Activated naive CD4-positive, alpha-beta T cell treated with anti-CD3 and anti-CD28 coated beads, Interleukin-2, amount 50 U/mL, for 72 hours (primary cell): ENCODE results near the gene RARS1. TPM values are rescaled to one million over a fixed set of nuclear protein-coding genes. Genes with fewer than 3 reads are reported as not detected.
"Not testable (repeated sequence)": the region's sequence is repeated elsewhere in the genome, so short reads cannot be mapped to it uniquely, and the experiment has no call there.

Experiments
- ATAC-seq, 2 donors: fragments of 150-1000 bp; cut with Tn5 transposase; 2 replicates each; pipeline ENCODE4 v1.10.0; 2021; ENCODE audit warnings: mild to moderate bottlenecking in 2 of 2, moderate library complexity in 2 of 2
- DNase-seq, 2 donors: peaks; one replicate each; pipeline ENCODE4 v3.0.0; 2021 to 2022; ENCODE audit warnings: low spot score in 2 of 2
- H3K27ac Mint-ChIP-seq, 2 donors: one replicate each; pipeline ENCODE4 v1.8.0; 2022; ENCODE audit warnings: mild to moderate bottlenecking in 2 of 2, mixed read lengths in 2 of 2
- H3K36me3 Mint-ChIP-seq, 2 donors: one replicate each; pipeline ENCODE4 v1.8.0; 2022; ENCODE audit warnings: mixed read lengths in 2 of 2
- H3K9me3 Mint-ChIP-seq, 2 donors: one replicate each; pipeline ENCODE4 v1.8.0; 2022; ENCODE audit warnings: mixed read lengths in 2 of 2
- total RNA-seq, 2 donors: library from RNA; stranded (reverse); gene quantifications; one replicate each; pipeline ENCODE4 v1.2.3, GENCODE V29; 2022

RARS1 gene
- total RNA-seq, 2 donors from 2014 or later, result 108 to 115 TPM

GRCh38 chr5:168530621-168531150 is 44.4 kb downstream of the RARS1 start:
- Mint-ChIP-seq H3K27ac (no peak overlapping the region), H3K36me3 (peaks cover 14 to 16% of the 10 kb centered on the region in 2 donors), H3K9me3 (peaks cover 0 to 12% of the 10 kb centered on the region in 2 donors)
- ATAC-seq (no peak), DNase-seq (no peak)

- H3K27ac Mint-ChIP-seq, result no peak overlapping the region
- peaks cover 14 to 16% of the 10 kb centered on the region in 2 donors for H3K36me3 Mint-ChIP-seq
- peaks cover 0 to 12% of the 10 kb centered on the region in 2 donors for H3K9me3 Mint-ChIP-seq
- DNase-seq (no peak), ATAC-seq (no peak)
Measured at GRCh38 chr5:168531191-168531590, 44.9 kb downstream of the RARS1 start.

GRCh38 chr5:168531987-168532864 is 46.0 kb downstream of the RARS1 start:
- DNase-seq (no peak), ATAC-seq (no peak)
- H3K9me3 Mint-ChIP-seq, result peaks cover 0 to 12% of the 10 kb centered on the region in 2 donors
- no peak overlapping the region for H3K27ac Mint-ChIP-seq
- H3K36me3 Mint-ChIP-seq, result peaks cover 14 to 16% of the 10 kb centered on the region in 2 donors

- H3K36me3 Mint-ChIP-seq, ATAC-seq, H3K9me3 Mint-ChIP-seq, H3K27ac Mint-ChIP-seq, DNase-seq: not testable (repeated sequence)
Measured at GRCh38 chr5:168534351-168534750, 48.1 kb downstream of the RARS1 start.

DNA sequence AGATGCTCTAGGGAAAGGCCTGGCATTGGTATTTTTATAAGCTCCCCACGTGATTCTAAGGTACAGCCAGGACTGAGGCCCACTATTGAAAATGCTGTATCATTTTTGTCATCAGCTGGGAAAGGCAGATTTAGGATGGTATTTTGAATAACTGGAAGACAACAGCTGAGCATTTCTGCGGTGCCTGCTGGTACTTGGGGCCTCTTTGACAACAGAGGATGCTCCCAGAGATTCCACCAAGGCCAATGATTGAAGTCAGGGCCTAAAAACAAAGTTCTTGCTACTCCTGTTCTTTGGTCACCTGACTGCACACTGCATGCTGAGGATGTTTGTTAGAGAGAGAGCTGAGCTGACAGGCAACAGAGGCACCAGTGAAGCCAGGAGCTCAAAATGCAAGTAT is 50.9 kb downstream of the RARS1 start:
- no peaks in the 10 kb centered on the region for H3K36me3 Mint-ChIP-seq
- H3K27ac Mint-ChIP-seq, result no peak overlapping the region
- ATAC-seq (no peak), DNase-seq (no peak)
- peaks cover 0 to 5% of the 10 kb centered on the region in 2 donors for H3K9me3 Mint-ChIP-seq

- Mint-ChIP-seq H3K36me3 (peaks cover 21 to 52% of the 10 kb centered on the region in 2 donors), H3K9me3 (peaks cover 0 to 4% of the 10 kb centered on the region in 2 donors), H3K27ac (no peak overlapping the region)
- DNase-seq, result no peak
- ATAC-seq, result no peak
Measured at GRCh38 chr5:168549554-168549953, 63.3 kb downstream of the RARS1 start.

GRCh38 chr5:168550656-168551055 is 64.4 kb downstream of the RARS1 start:
- peaks cover 21 to 55% of the 10 kb centered on the region in 2 donors for H3K36me3 Mint-ChIP-seq
- H3K27ac Mint-ChIP-seq, result no peak overlapping the region
- H3K9me3 Mint-ChIP-seq, result no peaks in the 10 kb centered on the region
- no peak for DNase-seq
- no peak for ATAC-seq

GRCh38 chr5:168552146-168552545 is 65.9 kb downstream of the RARS1 start:
- H3K36me3 Mint-ChIP-seq, result peaks cover 25 to 67% of the 10 kb centered on the region in 2 donors
- DNase-seq (no peak), ATAC-seq (no peak)
- no peaks in the 10 kb centered on the region for H3K9me3 Mint-ChIP-seq
- H3K27ac Mint-ChIP-seq, result no peak overlapping the region

DNA sequence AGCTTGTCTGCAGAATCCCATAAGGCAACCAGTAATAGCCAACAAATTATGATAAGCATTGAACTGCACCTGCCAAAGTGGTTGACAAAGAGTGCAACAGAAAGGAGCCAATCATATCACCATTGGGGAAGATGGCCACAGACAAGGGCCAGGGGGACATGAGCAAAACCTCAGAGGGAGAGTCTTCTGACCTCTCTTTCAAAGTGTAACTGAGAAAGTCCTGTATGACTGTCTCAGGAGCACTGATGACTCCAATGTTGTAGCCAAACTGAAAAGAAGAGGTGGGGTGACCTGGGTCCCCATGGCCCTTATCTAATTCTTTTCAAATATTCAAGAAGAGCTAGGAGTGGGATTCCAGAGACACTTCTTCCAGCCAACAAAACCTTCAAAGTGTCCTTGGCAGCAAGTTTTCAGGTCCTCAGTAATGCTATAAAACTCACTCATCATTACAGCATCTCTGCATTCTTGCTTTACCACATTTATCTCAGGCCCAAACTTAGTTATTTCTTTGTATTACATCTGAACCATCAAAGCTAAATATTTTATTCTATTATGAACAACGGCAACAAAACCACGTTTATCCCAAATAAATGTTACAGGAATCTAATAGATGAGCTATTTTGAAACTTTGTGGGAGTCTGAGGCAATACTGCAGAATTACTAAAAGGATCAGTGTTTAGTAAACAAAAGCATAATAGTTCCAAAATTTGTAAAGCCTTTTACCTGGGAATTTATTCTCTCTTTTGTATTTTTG is 67.3 kb downstream of the RARS1 start:
- DNase-seq, result no peak
- ATAC-seq, result no peak
- Mint-ChIP-seq H3K36me3 (peaks cover 19 to 63% of the 10 kb centered on the region in 2 donors), H3K9me3 (no peaks in the 10 kb centered on the region), H3K27ac (no peak overlapping the region)

GRCh38 chr5:168557389-168557788 is 71.1 kb downstream of the RARS1 start:
- Mint-ChIP-seq H3K9me3 (no peaks in the 10 kb centered on the region), H3K27ac (no peak overlapping the region), H3K36me3 (peaks cover 25 to 57% of the 10 kb centered on the region in 2 donors)
- ATAC-seq, result no peak
- no peak for DNase-seq

DNA sequence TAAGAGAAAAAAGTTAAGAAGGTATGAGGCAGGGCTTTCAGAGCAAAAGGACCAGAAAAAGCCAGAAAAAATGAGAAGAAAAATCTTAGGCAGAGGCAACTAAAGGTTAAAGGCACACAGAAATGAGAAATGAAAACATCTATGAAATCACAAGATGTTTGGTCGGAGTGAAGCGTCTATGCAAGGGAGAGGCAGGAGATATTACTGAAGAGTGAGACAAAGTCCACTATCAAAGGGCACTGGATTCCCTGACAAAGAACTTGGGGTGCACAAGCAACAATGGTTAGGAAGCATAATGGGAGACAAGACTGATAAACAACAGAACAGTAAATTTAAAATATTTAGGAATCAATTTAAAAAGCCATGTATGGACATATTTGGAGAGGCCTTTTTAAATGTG is 76.0 kb downstream of the RARS1 start:
- ATAC-seq, result no peak
- peaks cover 11 to 29% of the 10 kb centered on the region in 2 donors for H3K36me3 Mint-ChIP-seq

GRCh38 chr5:168563959-168564358 is 77.7 kb downstream of the RARS1 start:
- peaks cover 15 to 36% of the 10 kb centered on the region in 2 donors for H3K36me3 Mint-ChIP-seq

More for the DNA sequence above, 76.0 kb downstream of the RARS1 start:
- H3K9me3 Mint-ChIP-seq, result no peaks in the 10 kb centered on the region
- H3K27ac Mint-ChIP-seq, result no peak overlapping the region
- DNase-seq, result no peak

DNA sequence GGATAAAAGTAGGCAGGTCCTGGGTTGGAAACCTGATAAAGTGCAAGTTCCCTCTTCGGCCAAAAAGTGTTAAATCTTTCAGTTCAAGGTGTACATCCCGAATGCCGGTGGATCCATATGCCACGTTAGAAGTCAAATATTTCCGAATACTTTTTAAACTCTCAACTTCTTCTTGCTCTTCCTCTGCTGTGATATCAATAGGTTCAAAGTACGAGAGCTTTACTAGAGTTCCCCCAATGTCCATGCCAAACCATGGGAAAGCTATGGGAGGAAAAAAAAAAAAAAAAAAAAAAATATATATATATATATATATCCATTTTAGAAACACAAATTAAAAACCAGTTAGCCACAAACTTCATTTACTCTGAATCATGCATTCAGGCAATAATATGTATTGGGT is 82.5 kb downstream of the RARS1 start:
- DNase-seq (no peak), ATAC-seq (no peak)
- Mint-ChIP-seq H3K27ac (no peak overlapping the region), H3K36me3 (peaks cover 4 to 27% of the 10 kb centered on the region in 2 donors), H3K9me3 (no peaks in the 10 kb centered on the region)

More at GRCh38 chr5:168563959-168564358, 77.7 kb downstream of the RARS1 start:
- no peak overlapping the region for H3K27ac Mint-ChIP-seq
- no peaks in the 10 kb centered on the region for H3K9me3 Mint-ChIP-seq
- ATAC-seq (no peak), DNase-seq (no peak)

Other genes starting within 250 kb of the RARS1 start
- 1 to 10 TPM; 1.9 to 6.1 TPM for gene WWC1, start 194.8 kb upstream of the RARS1 start, total RNA-seq
- gene FBLL1, start 42.8 kb downstream of the RARS1 start, total RNA-seq, result under 1 TPM in 1 of 2 donors, not detected in 1; 0.37 TPM
- 10 to 100 TPM; 41.6 to 48.3 TPM for gene PANK3, start 92.9 kb downstream of the RARS1 start, total RNA-seq